HUES6 (cell line): Measurements from ENCODE around the gene SEC22C.

Experiments
- H3K27ac ChIP-seq: 2 replicates; pipeline ENCODE4 v1.7.0; 2013; ENCODE audit warnings: low read depth, mild to moderate bottlenecking, low read length, inconsistent platforms
- H3K27me3 ChIP-seq: 2 replicates; pipeline ENCODE4 v1.6.1; 2013; ENCODE audit warnings: low read length; ENCODE audit not compliant: control insufficient read depth, insufficient read depth
- H3K36me3 ChIP-seq: 2 replicates; pipeline ENCODE4 v1.6.1; 2013; ENCODE audit warnings: low read length; ENCODE audit not compliant: control insufficient read depth, insufficient read depth
- H3K4me1 ChIP-seq: 2 replicates; pipeline ENCODE4 v1.6.1; 2013; ENCODE audit warnings: low read length; ENCODE audit not compliant: control insufficient read depth, insufficient read depth
- H3K4me3 ChIP-seq: 2 replicates; pipeline ENCODE4 v1.5.1; 2013; ENCODE audit warnings: low read depth, low read length
- H3K9ac ChIP-seq: one replicate; pipeline ENCODE4 v1.6.1; 2013; ENCODE audit warnings: mild to moderate bottlenecking, low read length
- H3K9me3 ChIP-seq: 2 replicates; pipeline ENCODE4 v1.6.1; 2013; ENCODE audit warnings: low read depth, low read length; ENCODE audit not compliant: control insufficient read depth, insufficient read depth

Gene SEC22C, protein sequence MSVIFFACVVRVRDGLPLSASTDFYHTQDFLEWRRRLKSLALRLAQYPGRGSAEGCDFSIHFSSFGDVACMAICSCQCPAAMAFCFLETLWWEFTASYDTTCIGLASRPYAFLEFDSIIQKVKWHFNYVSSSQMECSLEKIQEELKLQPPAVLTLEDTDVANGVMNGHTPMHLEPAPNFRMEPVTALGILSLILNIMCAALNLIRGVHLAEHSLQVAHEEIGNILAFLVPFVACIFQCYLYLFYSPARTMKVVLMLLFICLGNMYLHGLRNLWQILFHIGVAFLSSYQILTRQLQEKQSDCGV

DNA sequence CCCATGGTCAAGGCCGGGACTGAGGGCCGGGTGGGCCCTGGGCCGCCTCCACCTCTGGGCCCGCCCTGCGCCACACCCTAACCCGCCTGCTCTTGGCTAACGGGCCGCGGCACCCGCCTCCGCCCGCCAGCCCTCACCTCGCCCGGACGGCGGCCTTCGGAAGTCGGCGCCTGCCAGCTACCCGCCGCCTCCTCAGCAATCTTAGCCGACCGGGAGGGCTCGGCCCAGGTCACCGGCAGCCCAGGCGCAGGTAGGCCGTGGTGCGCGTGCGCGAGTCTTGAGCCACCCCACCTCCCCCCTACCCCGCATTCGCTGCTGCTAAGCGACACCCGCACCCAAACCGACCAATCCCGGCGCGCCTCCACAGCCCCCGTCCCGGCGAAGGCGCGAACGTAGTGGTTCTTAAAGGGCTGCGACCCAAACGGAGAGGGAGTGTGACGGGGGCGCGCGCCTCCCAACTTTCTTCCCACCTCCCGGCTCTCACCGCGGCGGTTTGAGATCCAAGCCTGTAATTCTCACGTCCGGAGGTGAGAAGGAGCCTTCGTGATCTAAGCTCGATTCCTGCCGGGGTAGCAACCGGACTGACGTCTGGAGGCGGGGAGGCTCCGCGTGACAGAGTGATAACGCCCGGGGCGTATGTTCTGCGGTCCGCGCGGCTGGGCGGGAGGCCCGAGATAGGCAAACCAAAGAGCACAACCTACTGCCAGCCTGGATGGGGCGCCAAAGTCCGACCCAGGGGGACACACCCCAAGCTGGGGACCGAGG is at the start of gene SEC22C:
SEC22C (minus strand) TSS at position 259 of the 765 bp plus-strand sequence. CDS start 12,921 bp downstream, outside the sequence.
- Histone ChIP-seq H3K4me1 (peaks cover 18% of the 10 kb centered on the region), H3K4me3 (peak within 1 kb of the TSS; percentile 81), H3K27ac (peak within 1 kb of the TSS; percentile 85; the same call in 1 of the 2 replicates), H3K27me3 (no peaks in the 10 kb centered on the region), H3K9me3 (no peaks in the 10 kb centered on the region), H3K36me3 (peaks cover 8% of the 10 kb centered on the region), H3K9ac (peak within 1 kb of the TSS; percentile 75)

DNA sequence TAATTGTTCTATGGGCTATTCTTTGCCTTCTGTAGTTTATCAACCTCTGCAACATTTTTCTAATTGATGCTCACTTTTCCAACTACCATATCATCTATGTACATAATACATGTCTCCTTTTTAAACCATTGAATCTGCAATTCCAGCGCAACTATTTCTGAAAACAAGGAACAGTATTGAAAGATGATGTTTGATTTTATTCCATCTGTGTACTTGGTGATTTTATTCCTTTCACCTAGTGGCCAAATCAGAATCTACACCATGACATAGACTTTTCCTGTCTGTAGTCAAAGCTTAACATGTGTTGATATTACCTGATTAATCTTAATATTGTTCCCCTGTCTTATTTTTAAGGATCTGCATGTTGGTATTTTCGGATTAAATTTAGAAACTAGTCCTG is 31.7 kb upstream of the SEC22C start:
- H3K9ac ChIP-seq: no peak overlapping the region
- no peaks in the 10 kb centered on the region for H3K9me3 ChIP-seq
- no peak overlapping the region for H3K4me3 ChIP-seq
- H3K27ac ChIP-seq: no peak overlapping the region
- peaks cover 4% of the 10 kb centered on the region; the same call in 1 of the 2 replicates for H3K4me1 ChIP-seq
- H3K36me3 ChIP-seq: peaks cover 22% of the 10 kb centered on the region
- H3K27me3 ChIP-seq: no peaks in the 10 kb centered on the region

GRCh38 chr3:42612928-42613327 is 31.2 kb upstream of the SEC22C start:
- Histone ChIP-seq H3K4me3 (no peak overlapping the region), H3K27ac (no peak overlapping the region), H3K4me1 (peaks cover 4% of the 10 kb centered on the region; the same call in 1 of the 2 replicates), H3K9me3 (no peaks in the 10 kb centered on the region), H3K9ac (no peak overlapping the region), H3K27me3 (no peaks in the 10 kb centered on the region), H3K36me3 (peaks cover 27% of the 10 kb centered on the region)

- Histone ChIP-seq H3K9me3 (no peaks in the 10 kb centered on the region), H3K9ac (no peak overlapping the region), H3K27ac (no peak overlapping the region), H3K4me1 (peaks cover 4% of the 10 kb centered on the region; the same call in 1 of the 2 replicates), H3K4me3 (no peak overlapping the region), H3K36me3 (peaks cover 30% of the 10 kb centered on the region), H3K27me3 (no peaks in the 10 kb centered on the region)
Measured at GRCh38 chr3:42612217-42612616, 30.4 kb upstream of the SEC22C start.

DNA sequence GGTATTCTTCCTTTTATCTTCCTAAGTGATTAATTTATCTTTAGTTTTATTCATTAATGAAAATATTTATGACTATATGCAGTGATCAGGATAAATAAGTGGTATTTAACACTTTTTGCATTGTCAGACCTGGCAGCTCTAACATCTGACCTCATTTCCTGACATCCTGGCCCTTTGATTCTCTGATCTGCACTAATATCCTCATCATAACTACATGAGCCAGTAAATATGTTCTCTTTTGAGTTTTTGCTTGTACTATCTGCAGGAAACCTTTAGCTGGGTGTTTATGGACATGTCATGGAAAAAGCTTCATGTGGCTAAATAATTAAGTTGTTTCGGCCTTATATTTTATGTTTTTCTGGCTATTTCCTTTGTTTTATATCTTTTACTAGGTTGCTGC is 29.2 kb upstream of the SEC22C start:
- H3K27me3 ChIP-seq: no peaks in the 10 kb centered on the region
- H3K4me3 ChIP-seq: no peak overlapping the region
- H3K36me3 ChIP-seq: peaks cover 32% of the 10 kb centered on the region
- H3K9ac ChIP-seq: no peak overlapping the region
- H3K4me1 ChIP-seq: peaks cover 4% of the 10 kb centered on the region; the same call in 1 of the 2 replicates
- no peak overlapping the region for H3K27ac ChIP-seq
- H3K9me3 ChIP-seq: no peaks in the 10 kb centered on the region

GRCh38 chr3:42608581-42608980 is 26.8 kb upstream of the SEC22C start:
- Histone ChIP-seq H3K9ac (no peak overlapping the region), H3K27me3 (no peaks in the 10 kb centered on the region), H3K4me1 (peaks cover 4% of the 10 kb centered on the region; the same call in 1 of the 2 replicates), H3K27ac (no peak overlapping the region), H3K36me3 (peaks cover 36% of the 10 kb centered on the region), H3K9me3 (no peaks in the 10 kb centered on the region), H3K4me3 (no peak overlapping the region)

GRCh38 chr3:42605546-42606173 is 23.9 kb upstream of the SEC22C start:
- no peaks in the 10 kb centered on the region for H3K9me3 ChIP-seq
- peaks cover 8% of the 10 kb centered on the region for H3K4me1 ChIP-seq
- no peak overlapping the region for H3K9ac ChIP-seq
- no peak overlapping the region for H3K4me3 ChIP-seq
- H3K27me3 ChIP-seq: no peaks in the 10 kb centered on the region
- H3K27ac ChIP-seq: no peak overlapping the region
- peaks cover 34% of the 10 kb centered on the region for H3K36me3 ChIP-seq

DNA sequence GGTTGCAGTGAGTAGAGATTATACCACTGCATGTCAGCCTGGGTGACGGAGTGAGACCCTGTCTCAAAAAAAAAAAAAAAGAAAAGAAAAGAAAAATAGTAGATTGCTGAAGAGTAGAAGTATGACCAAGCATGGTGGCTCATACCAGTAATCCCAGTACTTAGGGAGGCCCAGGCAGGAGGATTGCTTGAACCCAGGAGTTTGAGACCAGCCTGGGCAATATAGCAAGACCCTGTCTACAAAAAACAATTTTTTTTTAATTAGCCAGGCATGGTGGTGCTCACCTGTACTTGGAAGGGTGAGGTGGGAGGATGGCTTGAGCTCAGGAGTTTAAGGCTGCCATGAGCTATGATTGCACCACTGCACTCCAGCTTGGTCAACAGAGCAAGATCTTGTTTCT is 21.2 kb upstream of the SEC22C start:
- Histone ChIP-seq H3K27me3 (no peaks in the 10 kb centered on the region), H3K9ac (no peak overlapping the region), H3K27ac (no peak overlapping the region), H3K4me1 (peaks cover 4% of the 10 kb centered on the region), H3K4me3 (no peak overlapping the region), H3K9me3 (no peaks in the 10 kb centered on the region), H3K36me3 (peaks cover 18% of the 10 kb centered on the region)

- peaks cover 14% of the 10 kb centered on the region for H3K36me3 ChIP-seq
- no peaks in the 10 kb centered on the region for H3K9me3 ChIP-seq
- peak overlapping the region; percentile 95 for H3K9ac ChIP-seq
- peaks cover 4% of the 10 kb centered on the region for H3K4me1 ChIP-seq
- peak overlapping the region; percentile 81 for H3K4me3 ChIP-seq
- no peaks in the 10 kb centered on the region for H3K27me3 ChIP-seq
- no peak overlapping the region for H3K27ac ChIP-seq
Measured at GRCh38 chr3:42601896-42602581, 20.3 kb upstream of the SEC22C start.

GRCh38 chr3:42600958-42601675 is 19.4 kb upstream of the SEC22C start:
- H3K9ac ChIP-seq: peak overlapping the region; percentile 95
- peaks cover 14% of the 10 kb centered on the region for H3K36me3 ChIP-seq
- H3K4me3 ChIP-seq: peak overlapping the region; percentile 81
- H3K4me1 ChIP-seq: peaks cover 4% of the 10 kb centered on the region
- no peaks in the 10 kb centered on the region for H3K9me3 ChIP-seq
- H3K27ac ChIP-seq: peak overlapping the region; percentile 78
- no peaks in the 10 kb centered on the region for H3K27me3 ChIP-seq
